ENCODE measurements around the gene GOLGA6L25.
"Not testable (repeated sequence)": the region's sequence is repeated elsewhere in the genome, so short reads cannot be mapped to it uniquely, and the experiment has no call there.

GOLGA6L25 gene, protein sequence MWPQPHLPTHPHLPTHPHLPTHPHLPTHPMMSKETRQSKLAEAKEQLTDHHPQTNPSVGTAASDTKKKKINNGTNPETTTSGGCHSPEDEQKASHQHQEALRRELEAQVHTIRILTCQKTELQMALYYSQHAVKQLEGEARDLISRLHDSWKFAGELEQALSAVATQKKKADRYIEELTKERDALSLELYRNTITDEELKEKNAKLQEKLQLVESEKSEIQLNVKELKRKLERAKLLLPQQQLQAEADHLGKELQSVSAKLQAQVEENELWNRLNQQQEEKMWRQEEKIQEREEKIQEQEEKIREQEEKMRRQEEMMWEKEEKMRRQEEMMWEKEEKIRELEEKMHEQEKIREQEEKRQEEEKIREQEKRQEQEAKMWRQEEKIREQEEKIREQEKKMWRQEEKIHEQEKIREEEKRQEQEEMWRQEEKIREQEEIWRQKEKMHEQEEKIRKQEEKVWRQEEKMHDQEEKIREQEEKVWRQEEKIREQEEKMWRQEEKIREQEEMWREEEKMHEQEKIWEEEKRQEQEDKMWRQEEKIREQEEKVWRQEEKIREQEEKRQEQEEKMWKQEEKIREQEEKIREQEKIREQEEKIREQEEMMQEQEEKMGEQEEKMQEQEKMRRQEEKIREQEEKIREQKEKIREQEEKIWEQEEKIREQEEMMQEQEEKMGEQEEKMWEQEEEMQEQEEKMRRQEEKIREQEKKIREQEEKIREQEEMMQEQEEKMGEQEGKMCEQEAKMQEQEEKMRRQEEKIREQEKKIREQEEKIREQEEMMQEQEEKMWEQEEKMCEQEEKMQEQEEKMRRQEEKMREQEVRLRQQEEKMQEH

DNA sequence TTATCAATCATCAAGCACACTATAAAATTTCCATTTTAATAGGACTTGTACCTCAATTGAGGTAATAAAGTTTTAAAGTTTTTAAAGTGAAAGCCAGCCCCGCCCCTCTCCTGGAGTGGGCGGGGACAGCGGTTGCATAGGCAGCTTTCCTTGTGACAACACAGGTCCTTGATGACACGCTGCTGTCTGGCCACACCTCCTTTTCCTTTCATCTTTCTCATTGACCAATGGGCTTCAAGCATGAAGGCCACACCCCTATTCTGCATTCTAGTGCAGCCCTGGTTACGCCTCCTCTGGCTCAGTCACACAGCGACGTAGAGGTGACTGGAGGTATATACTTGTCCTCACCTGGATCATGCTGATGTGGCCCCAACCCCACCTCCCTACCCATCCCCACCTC is at the start of gene GOLGA6L25:
Gene GOLGA6L25, plus strand, starts transcription at position 301 of the 400 bp plus-strand sequence. Its CDS starts 61 bp downstream, at position 362.
- not testable (repeated sequence) for DNase-seq

DNA sequence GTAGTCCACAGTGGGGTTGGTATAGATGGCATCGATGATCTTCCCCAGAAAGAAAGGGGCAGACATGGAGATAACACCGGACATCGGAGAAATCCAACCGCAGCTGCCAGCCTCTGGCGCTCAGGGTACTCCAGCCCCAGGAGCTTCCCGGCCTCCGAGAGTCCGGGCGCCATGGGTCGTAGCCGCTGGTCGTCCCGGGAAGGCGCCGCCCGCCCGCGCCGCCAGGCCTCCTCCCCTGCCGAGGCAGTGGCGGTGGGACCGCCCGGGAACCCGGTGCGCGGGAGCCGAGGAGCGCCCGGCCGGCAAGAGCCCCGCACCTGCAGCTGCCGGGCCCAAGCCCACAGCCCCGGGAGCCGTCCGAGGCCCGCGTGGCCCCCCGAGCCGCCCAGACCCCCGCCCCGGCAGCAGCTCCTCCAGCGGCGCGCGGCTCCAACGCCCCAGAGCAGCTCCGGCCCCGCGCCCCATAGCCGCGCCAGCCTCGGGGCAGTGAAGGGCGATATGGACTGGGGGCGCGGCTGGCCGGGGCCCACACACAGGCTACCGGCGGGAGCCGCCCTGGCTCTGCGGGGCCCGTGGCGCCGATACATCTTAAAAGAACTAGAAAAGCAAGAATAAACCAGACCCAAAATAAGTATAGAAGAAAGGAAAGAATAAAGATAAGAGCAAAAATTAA is 45.0 kb upstream of the GOLGA6L25 start:
- not testable (repeated sequence) for DNase-seq

DNA sequence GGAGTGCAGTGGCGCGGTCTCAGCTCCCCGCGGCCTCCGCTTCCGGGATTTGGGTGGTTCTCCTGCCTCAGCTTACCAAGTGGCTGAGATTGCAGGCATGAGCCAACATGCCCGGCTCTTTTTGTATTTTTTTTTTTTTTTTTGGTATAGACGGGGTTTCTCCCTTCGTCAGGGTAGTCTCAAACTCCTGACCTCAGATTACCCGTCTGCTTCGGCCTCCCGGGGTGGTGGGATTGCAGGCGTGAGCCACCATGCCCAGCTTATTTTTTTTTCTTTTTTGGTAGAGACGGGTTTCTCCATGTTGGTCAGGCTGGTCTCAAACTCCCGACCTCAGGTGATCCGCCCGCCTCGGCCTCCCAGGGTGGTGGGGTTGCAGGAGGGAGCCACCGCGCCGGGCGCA is 39.2 kb upstream of the GOLGA6L25 start:
- not testable (repeated sequence) for DNase-seq

DNA sequence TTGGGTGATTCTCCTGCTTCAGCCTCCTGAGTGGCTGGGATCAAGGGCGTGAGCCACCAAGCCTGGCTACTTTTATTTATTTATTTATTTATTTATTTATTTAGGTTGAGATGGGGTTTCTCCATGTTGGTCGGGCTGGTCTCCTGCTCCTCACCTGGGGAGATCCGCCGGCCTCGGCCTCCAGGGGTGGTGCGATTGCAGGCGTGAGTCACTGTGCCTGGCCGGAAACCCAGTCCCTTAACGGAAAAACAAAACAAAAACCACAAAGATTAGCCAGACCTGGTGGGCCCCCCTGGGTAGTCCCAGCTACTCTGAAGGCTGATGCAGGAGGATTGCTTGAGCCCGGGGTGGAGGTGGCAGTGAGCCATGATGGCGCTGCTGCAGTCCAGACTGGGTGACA is 38.2 kb upstream of the GOLGA6L25 start:
- DNase-seq, result not testable (repeated sequence)

DNA sequence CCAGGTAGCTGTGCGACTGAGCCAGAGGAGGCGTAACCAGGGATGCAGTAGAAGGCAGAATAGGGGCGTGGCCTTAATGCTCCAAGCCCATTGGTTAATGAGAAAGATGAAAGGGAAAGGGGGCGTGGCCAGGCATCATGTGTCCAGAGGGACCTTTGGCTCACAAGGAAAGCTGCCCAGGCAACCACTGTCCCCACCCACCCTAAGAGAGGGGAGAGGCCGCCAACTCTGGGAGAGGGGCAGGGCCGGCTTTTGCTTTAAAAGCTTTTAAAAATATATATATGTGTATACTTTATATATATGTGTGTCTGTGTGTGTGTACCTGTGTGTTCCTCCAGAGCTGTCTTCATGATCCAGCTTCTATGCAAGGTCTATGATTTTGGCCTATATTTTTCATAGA is 20.4 kb upstream of the GOLGA6L25 start, which contains the start of gene GOLGA8G:
Gene GOLGA8G, minus strand, starts transcription at position 18 of the 400 bp plus-strand sequence. CDS start 62 bp downstream, outside the sequence.
- DNase-seq, result not testable (repeated sequence)

DNA sequence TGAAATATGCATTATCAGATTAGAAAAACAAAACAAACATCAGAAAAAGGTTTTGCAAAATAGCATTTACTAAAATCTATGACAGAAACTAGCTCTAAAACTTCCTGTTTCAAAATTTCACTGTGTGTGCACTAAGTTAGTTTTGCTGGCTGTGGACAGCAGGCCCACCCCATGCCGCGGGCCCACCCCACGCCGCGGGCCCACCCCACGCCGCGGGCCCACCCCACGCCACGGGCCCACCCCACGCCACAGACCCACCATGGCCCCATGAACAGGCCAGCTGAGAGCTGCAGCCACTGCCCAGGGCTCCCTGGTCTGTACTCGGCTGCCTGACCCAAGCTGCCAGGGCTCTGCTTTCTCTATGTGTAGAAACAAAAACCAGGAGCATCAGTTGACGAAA is 20.0 kb downstream of the GOLGA6L25 start:
- not testable (repeated sequence) for DNase-seq

DNA sequence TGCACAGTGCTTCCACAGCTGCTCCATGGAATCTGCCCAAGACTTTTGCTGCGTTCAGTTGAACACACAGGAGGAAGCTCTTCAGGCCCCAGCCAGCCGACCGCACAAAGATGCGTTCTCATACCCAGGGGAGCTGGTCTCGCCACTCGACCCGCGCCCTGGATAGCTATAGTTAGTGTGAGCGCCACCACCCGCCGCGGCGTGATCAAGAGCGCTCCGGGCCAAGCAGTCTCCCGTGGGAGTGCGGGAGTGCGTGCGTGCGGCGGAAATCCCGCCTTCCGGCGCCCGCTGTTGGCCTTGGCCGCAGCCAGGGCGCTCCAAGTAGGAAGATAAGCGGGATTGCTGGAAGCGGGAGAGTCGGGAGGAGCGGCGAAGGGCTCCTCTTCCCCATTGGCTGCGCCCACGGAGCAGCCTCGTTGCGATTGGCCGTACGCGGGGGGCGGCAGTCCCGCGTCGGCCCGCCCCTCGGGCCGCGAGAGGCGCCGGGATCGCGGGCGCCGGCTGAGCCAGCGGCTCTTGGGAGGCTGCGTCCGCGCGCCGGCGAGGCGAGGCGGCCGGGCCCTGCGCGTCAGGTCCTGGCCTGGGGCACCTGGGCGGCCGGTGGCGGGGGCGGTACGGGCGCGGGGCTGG is 35.7 kb downstream of the GOLGA6L25 start:
- not testable (repeated sequence) for DNase-seq

DNA sequence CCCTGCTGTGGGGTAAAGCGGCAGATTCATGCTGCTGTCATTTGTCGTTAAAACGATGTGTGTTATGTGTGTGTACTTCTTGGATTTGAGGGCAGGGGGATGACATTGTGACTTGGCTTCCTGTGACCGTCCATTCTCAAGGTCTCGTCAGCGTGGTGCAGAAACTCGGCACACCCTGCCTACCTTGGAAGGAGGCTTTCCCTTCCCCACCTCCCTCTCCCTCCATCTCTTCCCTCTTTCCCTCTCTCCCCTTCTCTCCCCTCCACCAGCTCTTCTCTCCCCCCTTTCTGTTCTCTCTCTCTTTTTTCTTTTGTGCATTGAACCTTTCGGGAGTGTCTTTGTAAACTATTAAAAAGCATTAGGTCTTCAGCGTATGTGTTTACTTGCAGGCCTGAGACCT is 36.4 kb downstream of the GOLGA6L25 start:
- DNase-seq, result not testable (repeated sequence)

DNA sequence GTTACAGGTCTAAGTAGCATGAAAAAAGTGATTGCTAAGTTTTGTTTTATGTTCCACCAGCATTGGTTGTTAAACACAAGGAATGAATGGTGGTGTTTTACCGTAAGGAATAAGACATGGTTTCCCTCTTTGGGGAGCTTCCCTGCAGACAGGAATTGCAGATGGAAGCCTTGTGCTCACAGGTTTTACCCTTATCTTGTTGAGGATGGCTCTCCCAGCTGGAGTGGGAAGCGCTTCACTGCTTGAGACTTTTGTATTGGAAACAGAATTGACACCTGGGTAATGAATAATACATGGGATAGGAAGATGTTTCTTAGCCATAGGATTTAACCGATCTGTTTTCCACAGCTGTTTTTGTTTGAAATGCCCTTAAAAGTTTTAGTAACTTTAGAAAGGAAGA is 39.0 kb downstream of the GOLGA6L25 start:
- not testable (repeated sequence) for DNase-seq

DNA sequence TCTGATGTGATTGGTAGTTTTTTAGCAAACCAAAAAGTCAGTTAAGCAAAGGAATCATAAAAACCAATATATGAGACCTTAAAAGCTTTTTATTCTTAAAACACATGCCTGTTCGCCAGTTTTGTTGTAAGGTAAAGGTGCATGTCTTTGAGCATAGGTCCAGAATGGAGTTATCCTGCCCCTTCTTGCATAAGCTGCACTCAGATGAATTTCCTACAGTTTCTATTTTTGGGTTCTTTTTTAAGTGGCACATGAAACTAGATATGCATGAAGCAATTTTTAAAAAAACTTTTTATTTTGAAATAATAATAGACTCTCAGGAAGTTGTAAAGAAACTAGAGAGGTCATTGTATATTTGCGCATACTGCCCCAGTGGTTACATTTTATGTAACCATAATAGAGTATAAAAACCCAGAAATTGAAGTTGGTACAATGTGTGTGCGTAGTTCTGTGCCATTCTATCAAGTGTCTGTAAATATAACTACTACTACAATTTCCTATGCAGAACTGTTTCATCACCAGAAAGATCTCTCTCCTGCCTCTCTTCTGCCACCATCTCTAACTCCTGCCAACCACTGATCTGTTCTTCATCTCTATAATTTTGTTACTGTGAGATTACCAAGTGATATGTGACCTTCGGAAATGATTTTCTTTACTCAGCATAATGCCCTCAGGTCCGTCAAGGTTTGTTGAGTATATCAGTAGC is 40.2 kb downstream of the GOLGA6L25 start:
- DNase-seq, result not testable (repeated sequence)

DNA sequence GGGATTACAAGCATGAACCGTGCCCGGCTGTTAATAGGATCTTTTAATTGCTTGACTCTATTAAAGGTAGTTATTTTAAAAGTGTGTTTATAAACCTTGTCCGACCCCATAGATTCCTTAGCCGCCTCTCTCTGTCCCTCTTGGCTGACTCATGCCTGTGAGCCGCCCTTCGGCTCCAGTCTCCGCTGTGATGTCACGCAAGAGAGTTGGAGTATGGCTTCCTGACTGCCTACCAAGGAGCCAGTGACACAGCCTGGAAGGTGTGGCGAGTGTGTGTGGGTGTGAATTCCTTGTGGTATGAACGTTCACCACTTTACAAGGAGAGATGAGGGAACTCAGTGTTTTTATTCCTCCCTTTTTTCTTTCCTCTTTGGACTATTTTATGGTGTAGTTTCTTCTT is 44.1 kb downstream of the GOLGA6L25 start:
- not testable (repeated sequence) for DNase-seq

DNA sequence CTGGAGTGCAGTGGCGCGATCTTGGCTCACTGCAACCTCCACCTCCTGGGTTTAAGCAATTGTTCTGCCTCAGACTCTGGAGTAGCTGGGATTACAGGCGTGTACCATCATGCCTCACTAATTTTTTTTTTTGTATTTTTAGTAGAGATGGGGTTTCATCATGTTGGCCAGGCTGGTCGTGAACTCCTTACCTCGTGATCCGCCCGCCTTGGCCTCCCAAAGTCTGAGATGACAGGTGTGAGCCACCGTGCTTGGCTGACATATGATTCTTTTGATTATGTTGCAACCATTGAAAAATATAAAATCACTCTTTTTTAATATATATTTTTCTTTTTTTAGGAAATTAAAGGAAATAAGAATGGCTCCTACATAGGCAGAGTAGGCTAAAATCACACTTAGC is 44.8 kb downstream of the GOLGA6L25 start:
- DNase-seq, result not testable (repeated sequence)

DNA sequence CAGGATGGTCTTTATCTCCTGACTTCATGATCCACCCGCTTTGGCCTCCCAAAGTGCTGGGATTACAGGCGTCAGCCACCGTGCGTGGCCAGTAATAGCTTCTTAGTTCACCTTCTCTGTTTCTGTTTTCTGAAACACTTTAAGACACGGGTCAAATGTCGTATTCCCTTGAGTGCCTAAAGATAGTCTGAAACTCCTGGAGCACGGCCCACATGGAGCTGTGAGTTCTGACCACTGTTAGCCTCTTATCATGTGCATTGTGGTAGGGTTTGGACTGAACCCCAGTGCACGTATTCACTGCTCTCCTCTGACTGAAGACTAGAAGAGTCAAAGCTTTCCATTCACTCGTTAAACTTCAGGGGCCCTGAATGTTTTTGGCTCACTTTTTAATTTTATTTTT is 48.8 kb downstream of the GOLGA6L25 start:
- DNase-seq, result not testable (repeated sequence)

All from NCI-H1930 (cell line).